GM18498 (cell line): ENCODE measurements around the gene OSBP.
"Not testable (repeated sequence)": the region's sequence is repeated elsewhere in the genome, so short reads cannot be mapped to it uniquely, and the experiment has no call there.

ENCODE experiments used
- ATAC-seq: cut with Tn5 transposase; IDR thresholded peaks from one replicate; pipeline ENCODE4 v1.9.1; 2021; ENCODE audit warnings: mild to moderate bottlenecking, moderate library complexity; ENCODE audit not compliant: unreplicated experiment

OSBP gene

GRCh38 chr11:59615637-59616395, at the start of gene OSBP:
Gene OSBP (minus strand): TSS chr11:59615774. CDS start chr11:59615664, 110 bp downstream.
- peak; percentile 90 for ATAC-seq

- no peak for ATAC-seq
Observed at GRCh38 chr11:59660621-59661020, 45.0 kb upstream of the OSBP start.

GRCh38 chr11:59659981-59660380, 44.4 kb upstream of the OSBP start:
- ATAC-seq, result no peak

- no peak for ATAC-seq
Observed at GRCh38 chr11:59658036-59658435, 42.5 kb upstream of the OSBP start.

- no peak for ATAC-seq
Observed at GRCh38 chr11:59654893-59655292, 39.3 kb upstream of the OSBP start.

- ATAC-seq, result no peak
Observed at GRCh38 chr11:59647245-59647980, 31.8 kb upstream of the OSBP start.

GRCh38 chr11:59644528-59644927, 29.0 kb upstream of the OSBP start:
- ATAC-seq, result no peak

GRCh38 chr11:59643390-59643789, 27.8 kb upstream of the OSBP start:
- no peak for ATAC-seq

GRCh38 chr11:59641156-59641555, 25.6 kb upstream of the OSBP start:
- ATAC-seq, result no peak

GRCh38 chr11:59630493-59630892, 14.9 kb upstream of the OSBP start:
- no peak for ATAC-seq

GRCh38 chr11:59629996-59630395, 14.4 kb upstream of the OSBP start:
- ATAC-seq, result no peak

GRCh38 chr11:59626969-59627368, 11.4 kb upstream of the OSBP start:
- not testable (repeated sequence) for ATAC-seq

- no peak for ATAC-seq
Observed at GRCh38 chr11:59625703-59626102, 10.1 kb upstream of the OSBP start.

- no peak for ATAC-seq
Observed at GRCh38 chr11:59617876-59618275, 2.3 kb upstream of the OSBP start.

- no peak for ATAC-seq
Observed at GRCh38 chr11:59616396-59616982, 915 bp upstream of the OSBP start.

- peak; percentile 24 for ATAC-seq
Observed at GRCh38 chr11:59615120-59615636, 396 bp downstream of the OSBP start.

GRCh38 chr11:59614277-59615119, 1.1 kb downstream of the OSBP start:
- no peak for ATAC-seq

GRCh38 chr11:59611570-59612565, 3.7 kb downstream of the OSBP start:
- no peak for ATAC-seq

GRCh38 chr11:59610289-59610688, 5.3 kb downstream of the OSBP start:
- no peak for ATAC-seq
